Right forelimb (tissue), 1 donor: ENCODE results near the gene PNMA5.
"Not testable (repeated sequence)": the region's sequence is repeated elsewhere in the genome, so short reads cannot be mapped to it uniquely, and the experiment has no call there.

Source experiments
- DNase-seq: peaks from one replicate; pipeline ENCODE4 v3.0.0-alpha.2; 2018

The PNMA5 gene

GRCh38 chrX:152993933-152994332 lies at the start of gene PNMA5:
TSS of gene PNMA5 (minus strand) at chrX:152994116. CDS start at chrX:152991598, 2,518 bp downstream.
- no peak for DNase-seq

GRCh38 chrX:153032397-153033118 lies 38.6 kb upstream of the PNMA5 start:
- DNase-seq: peak; percentile 81

GRCh38 chrX:153030801-153031200 lies 36.9 kb upstream of the PNMA5 start:
- no peak for DNase-seq

- no peak for DNase-seq
Observed at GRCh38 chrX:153029875-153030274, 36.0 kb upstream of the PNMA5 start.

DNA sequence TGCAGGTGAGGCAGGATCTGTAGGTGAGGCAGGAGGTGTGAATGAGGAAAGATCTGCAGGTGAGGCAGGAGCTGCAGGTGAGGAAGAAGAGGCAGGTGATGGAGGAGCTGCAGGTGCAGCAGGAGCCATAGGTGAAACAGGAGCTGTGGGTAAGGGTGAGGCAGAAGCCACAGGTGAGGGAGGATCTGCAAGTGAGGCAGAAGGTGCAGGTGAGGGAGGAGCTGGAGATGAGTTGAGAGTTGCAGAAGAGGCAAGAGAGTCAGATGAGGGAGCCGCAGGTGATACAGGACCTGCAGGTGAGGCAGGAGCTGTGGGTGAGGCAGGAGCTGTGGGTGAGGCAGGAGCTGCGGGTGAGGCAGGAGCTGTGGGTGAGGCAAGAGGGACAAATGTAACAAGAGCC lies 35.2 kb upstream of the PNMA5 start:
- no peak for DNase-seq

DNA sequence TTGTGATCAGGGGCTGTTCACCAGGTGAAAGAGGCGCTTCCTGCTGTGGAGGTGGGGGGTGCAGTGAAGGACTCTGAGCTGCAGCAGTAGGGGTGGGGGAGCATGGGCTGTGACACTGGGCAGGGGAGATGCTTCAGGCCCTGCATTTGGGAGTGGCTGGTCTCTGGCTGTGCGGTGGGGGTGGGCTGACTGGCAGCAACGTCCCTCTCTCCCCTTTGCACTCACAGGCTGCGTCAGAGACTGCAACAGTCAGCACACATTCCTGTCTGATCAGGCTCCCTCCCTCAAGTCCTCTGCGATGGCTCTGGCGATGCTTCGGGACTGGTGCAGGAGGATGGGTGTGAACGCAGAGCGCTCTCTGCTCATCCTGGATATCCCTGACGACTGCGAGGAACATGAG lies 34.6 kb upstream of the PNMA5 start:
- not testable (repeated sequence) for DNase-seq

DNA sequence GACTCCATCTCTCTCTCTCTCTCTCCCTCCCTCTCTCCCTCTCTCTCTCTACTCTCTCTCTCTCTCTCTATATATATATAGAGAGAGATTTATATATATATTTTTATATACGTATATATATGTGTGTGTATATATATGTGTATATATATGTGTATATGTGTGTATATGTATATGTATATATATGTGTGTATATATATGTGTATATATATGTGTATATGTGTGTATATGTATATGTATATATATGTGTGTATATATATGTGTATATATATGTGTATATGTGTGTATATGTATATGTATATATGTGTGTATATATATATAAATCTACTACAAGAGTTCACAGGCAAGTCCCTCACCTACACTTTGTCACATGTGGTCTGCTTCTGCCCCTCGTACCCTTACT lies 32.6 kb upstream of the PNMA5 start:
- DNase-seq: not testable (repeated sequence)

DNA sequence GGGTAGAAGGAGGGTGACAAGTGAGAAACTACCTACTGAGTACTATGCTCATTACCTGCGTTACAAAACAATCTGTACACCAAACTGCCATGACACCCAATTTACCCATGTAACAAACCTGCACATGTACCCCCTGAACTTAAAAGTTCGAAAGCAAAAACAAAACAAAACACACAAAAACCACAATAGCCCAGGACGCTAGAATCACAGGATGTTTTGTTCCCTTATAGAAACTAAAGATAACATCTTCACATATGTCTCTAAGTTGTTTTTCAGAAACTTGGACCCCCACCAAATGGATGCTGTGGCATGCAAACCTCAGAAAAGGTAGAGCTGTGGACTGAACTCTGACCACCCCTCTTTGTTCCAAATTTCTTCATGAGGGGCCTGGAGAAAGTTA lies 25.2 kb upstream of the PNMA5 start:
- DNase-seq: no peak

DNA sequence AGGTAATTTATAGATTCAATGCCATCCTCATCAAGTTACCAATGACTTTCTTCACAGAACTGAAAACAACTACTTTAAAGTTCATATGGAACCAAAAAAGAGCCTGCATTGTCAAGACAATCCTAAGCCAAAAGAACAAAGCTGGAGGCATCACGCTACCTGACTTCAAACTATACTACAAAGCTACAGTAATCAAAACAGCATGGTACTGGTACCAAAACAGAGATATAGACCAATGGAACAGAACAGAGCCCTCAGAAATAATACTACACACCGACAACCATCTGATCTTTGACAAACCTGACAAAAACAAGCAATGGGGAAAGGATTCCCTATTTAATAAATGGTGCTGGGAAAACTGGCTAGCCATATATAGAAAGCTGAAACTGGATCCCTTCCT lies 23.3 kb upstream of the PNMA5 start:
- DNase-seq: not testable (repeated sequence)

DNA sequence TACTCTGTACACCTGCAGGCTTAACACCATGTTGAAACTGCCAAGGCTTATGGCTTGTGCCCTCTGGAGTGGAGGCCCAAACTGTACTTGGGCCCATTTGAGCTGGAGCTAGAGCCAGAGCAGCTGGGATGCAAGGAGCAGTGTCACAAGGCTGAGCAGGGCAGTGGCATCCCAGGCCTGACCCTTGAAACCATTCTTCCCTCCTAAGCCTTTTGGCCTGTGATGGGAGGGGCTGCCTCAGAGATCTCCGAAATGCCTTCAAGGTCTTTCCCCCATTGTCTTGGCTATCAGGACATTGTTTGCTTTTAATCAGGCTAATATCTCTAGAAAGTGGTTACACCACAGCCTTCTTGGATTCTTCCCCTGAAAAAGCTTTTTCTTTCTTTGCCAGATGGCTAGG lies 10.9 kb upstream of the PNMA5 start:
- DNase-seq: no peak

DNA sequence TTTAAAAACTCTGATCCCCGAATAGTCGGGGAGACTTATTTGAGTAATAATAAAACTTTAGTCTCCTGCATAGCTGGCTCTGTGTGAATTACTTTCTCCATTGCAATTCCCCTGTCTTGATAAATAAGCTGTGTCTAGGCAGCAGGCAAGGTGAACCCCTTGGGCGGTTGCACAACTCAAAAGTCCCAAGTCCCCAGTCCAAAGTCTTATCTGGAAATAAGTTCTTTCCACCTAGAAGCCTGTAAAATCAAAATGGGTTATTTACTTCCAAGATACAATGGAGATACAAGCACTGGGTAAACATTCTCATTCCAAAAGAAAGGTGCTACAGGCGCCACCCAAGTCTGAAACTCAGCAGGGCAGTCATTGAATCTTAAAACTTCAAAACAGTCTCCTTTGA lies 10.1 kb upstream of the PNMA5 start:
- no peak for DNase-seq

DNA sequence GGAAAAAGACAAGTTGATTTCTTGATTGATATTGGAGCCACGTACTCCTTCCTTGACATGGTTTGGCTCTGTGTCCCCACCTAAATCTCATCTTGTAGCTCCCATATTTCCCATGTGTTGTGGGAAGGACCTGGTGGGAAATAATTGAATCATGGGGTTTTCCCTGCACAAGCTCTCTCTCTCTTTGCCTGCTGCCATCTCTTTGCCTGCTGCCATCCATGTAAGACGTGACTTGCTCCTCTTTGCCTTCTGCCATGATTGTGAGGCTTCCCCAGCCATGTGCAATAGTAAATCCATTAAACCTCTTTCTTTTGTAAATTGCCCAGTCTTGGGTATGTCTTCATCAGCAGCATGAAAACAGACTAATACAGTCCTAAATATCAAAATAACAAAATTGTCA lies 8.3 kb upstream of the PNMA5 start:
- DNase-seq: not testable (repeated sequence)

GRCh38 chrX:152997337-152997736 lies 3.4 kb upstream of the PNMA5 start:
- DNase-seq: no peak

DNA sequence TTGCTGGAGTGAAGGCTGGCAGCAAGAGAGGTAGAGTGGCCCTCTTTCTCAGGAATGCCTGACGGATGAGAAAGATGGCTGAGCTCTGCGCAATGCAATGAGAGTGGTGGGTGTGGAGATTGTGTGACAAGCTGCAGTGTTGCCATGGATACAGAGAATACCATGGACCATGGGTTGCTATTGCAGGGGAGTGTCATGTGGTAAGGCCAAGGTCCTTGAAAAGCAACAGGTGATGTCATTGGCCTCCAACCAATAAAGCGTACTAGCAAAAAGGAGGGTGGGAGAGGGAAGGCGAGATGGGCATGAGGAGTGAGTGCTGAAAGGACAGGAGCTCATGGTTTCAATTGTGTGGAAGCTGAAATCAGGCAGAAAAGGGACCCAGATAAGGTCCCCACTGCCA lies 1.8 kb downstream of the PNMA5 start:
- no peak for DNase-seq

DNA sequence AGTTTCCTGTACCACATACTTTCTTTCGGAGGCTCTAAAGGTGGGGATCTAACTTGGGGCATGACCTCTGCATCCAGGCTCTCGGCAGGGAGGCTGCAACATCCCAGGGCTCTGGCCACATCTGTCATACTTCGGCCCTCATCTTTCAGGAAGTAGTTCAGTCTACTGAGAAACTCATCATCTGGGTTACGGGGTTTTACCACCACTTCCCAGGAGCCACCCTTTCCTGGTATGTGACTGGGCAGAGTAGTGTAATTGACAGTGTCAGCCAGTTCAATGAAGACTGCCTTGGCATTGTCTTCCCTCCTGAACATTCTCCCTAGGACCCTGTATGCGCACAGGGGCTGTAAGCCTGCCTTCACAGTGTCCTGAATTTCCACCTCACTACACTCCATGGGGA lies 2.8 kb downstream of the PNMA5 start:
- DNase-seq: no peak

GRCh38 chrX:152989292-152989658 lies 4.6 kb downstream of the PNMA5 start:
- DNase-seq: no peak

- DNase-seq: no peak
Observed at GRCh38 chrX:152988536-152989291, 5.2 kb downstream of the PNMA5 start.

- no peak for DNase-seq
Observed at GRCh38 chrX:152987801-152988200, 6.1 kb downstream of the PNMA5 start.

DNA sequence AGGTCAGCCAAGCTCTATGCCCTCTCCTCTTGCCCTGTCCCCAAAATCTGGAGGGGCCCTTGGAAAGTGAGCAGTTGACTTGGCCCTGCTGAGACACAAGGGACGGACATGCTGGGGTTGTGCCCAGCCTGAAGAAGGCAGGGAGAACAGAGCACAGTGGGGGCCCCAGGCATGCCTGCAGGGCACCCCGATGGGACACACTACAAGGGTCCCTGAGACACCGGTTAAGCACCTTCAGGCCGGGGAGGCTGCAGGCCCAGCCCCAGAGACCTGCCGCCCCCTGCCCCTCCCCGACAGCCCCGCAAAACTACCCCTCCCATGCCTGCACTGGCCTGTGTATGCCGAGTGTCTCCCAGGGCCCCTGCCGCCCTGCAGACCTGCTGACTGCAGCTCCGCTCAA lies 6.8 kb downstream of the PNMA5 start:
- DNase-seq: not testable (repeated sequence)

- not testable (repeated sequence) for DNase-seq
Observed at GRCh38 chrX:152985383-152985782, 8.5 kb downstream of the PNMA5 start.

DNA sequence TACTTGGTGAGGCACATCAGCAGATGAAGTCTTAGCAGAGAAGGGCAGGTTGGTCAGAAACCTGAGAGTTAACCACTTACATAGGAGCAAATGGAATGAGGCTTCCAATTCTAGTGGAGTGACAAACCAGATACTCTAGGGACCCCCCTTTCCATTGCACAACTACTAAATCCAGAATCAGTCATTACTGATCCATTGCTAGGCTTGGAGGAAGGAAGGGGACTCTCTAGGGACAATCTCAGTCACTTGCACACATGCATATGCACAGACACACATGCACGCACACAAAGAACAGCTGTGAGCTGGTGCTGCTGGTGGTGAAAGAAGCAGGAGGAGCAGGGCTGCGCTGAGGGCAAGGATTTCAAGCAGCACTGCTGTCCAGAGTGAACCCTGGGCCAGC lies 25.7 kb downstream of the PNMA5 start:
- DNase-seq: no peak

DNA sequence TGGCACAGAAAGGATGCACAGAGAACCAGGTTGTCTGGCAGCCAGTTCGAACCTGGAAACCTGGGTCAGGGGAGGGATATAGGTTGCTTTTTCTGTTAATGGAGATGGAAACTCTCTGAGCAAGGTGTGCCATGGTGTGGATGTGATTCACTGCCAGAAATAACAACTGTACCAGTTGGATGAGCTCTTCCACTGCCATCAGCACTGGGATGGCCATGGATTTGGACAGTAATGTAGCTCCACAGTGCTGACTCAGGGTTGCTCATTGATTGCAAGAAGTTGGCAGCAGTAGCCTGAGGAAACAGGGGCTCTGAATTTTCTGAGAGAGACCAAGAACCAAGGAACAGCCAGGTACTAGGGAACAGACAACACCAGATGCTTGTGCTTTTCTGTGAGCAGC lies 33.8 kb downstream of the PNMA5 start:
- DNase-seq: no peak

- no peak for DNase-seq
Observed at GRCh38 chrX:152959626-152960025, 34.3 kb downstream of the PNMA5 start.
